Tongue (tissue), 2 donors: ENCODE results near the gene RABGAP1. TPM values are rescaled to one million over a fixed set of nuclear protein-coding genes. Genes with fewer than 3 reads are reported as not detected.

ENCODE experiments used
- DNase-seq: peaks from one replicate; pipeline ENCODE4 v3.0.0-alpha.2; 2015
- total RNA-seq: library from RNA; depleted of rRNA; stranded (reverse); fragments of >200 nt; gene quantifications from one replicate; pipeline ENCODE4 v1.2.3, GENCODE V29; 2014

Gene RABGAP1
- total RNA-seq, 1 donor from 2014 or later = 83.2 TPM

DNA sequence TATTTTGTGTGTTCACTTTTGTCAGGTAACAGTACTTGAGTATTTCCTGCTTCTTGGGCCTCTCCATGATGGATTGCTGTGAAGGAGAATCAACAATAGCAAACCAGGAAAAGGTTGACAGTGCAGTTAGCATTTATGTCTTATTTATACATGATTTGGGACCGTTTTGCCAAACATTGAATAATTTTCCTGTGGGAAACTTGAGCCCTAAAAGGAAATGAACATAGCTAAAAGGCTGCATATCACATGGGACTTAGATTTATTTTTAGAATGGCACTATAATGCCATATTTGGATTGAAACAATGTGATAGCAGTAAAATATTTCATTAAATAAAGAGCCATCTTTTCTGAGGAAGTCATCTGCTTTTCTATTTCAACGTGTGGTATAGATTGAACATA lies 107.9 kb downstream of the RABGAP1 start:
- DNase-seq = no peak

DNA sequence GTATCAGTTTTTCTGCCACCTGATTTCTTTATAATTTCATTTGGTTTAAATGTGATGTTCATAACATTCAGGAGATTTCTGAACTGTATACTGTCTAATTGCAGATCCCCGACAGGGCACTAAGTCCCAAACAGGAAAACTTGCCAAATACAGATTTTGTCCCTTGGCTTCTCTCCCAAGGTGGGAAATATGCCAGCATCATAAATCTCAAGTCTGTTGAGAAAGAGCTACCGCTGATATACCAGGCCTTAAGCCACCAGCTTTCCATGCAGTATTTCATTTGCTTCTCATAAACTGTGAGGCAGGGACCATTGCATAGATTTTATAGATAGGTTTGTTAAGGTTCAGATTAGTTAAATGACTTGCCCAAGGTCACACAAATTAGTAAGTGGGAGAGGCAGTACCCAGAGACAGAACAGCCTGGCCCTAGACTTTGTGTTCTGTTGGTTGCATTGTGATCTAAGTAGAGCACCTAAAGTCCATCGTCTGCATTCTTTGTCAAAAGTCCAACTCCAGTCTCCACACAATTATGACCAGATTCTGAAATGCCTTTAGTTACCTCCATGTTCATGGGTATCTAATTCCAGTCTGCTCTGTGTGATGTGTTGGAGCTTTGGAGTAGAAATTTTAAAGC lies 108.9 kb downstream of the RABGAP1 start:
- peak; percentile 82 for DNase-seq

DNA sequence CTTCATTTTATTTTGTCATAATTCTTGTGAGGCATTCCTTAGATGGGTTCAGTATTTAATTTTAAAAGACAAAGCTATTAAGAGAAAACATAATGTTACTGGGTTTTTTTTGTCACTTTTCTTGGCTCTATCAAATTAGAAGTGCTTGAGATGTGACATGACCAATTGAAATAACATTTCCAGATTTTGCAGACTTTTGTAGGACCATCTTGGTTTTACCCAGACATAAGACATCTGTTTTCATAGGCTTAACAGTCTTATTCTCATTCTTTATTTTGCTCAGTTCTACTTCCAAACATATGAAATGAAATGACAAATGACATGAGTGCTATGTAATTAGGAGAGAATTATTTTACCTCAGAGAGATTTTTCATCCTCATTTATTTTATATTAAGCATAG lies 112.2 kb downstream of the RABGAP1 start:
- DNase-seq = no peak

DNA sequence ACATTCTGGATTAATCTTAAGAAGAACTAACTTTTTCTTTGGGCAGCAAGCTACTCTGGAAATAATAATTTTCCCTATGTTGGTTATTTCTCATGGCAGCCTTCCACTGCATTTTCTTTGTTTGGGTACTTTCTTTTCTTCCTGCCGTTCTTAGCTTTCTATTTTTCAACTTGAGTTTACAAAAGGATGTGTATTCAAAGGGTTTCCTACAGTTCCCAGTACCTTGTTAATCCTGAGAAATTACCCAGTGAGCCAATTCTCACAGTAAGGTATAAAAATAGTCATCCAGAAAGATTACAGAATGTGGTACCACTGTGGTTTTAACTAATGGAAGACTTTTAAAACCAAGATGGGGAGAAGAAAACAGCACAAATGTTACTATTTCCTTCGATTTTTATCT lies 112.9 kb downstream of the RABGAP1 start:
- no peak for DNase-seq

DNA sequence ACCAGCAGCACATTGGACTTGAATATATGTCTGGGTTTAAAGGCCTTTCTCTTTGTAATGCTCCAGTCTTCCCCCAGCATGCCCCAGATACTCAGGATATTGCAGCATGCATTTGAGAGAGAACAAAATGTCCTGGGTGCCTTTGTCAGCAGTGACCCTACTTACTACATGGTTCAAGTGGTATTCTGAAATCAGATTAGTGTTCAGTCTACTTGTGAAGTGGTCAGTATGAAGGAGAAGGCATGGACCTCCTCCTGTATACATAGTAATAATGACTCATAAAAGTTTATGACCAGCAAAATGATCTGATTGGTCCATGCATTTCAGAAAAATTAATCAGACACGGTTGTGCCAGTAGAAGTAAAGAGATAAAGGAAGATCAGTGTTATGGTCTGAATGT lies 118.0 kb downstream of the RABGAP1 start:
- no peak for DNase-seq

DNA sequence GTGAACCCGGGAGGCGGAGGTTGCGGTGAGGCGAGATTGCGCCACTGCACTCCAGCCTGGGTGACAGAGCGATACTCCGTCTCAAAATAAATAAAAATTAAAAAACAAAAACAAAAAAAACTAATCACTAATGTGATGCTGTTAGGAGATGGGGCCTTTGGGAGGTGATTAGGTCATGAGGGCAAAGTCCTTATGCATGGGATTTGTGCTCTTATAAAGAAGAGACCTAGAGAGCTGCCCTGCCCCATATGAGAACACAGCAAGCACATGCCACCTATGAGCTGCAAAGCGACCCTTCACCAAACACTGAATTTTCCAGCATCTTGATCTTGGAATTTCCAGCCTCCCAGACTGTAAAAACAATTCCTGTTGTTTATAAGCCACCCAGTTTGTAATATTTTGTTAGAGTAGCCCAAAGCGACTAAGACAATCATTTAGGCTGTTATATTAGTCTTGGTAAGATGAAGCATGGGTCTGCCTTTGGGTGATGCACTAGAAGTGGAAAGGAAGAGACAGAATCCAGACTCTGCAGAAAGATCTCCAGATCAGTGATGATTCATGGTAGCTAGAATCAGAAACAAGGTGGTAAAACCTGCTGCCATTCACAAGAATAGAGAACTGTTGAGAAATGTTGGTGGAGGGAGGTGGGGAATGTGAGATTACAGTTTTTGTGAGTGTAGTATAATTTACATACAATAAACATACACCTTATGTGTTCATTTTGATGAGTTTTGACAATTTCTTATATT lies 118.8 kb downstream of the RABGAP1 start:
- DNase-seq = no peak

DNA sequence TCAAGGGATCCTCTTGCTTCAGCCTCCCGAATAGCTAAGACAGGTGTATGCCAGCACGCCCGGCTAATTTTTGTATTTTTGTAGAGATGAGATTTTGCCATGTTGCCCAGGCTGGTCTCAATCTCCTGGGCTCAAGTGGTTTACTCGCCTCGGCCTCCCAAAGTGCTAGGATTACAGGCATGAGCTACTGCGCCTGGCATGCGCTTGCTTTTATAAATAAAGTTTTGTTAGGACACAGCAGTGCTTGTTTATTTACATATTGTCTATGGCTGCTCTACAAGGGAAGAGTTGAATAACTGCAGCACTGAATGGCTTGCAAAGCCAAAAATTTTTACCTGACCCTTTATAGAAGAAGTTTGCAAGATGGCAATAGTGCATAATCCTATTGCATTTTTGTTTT lies 120.4 kb downstream of the RABGAP1 start:
- DNase-seq = no peak

DNA sequence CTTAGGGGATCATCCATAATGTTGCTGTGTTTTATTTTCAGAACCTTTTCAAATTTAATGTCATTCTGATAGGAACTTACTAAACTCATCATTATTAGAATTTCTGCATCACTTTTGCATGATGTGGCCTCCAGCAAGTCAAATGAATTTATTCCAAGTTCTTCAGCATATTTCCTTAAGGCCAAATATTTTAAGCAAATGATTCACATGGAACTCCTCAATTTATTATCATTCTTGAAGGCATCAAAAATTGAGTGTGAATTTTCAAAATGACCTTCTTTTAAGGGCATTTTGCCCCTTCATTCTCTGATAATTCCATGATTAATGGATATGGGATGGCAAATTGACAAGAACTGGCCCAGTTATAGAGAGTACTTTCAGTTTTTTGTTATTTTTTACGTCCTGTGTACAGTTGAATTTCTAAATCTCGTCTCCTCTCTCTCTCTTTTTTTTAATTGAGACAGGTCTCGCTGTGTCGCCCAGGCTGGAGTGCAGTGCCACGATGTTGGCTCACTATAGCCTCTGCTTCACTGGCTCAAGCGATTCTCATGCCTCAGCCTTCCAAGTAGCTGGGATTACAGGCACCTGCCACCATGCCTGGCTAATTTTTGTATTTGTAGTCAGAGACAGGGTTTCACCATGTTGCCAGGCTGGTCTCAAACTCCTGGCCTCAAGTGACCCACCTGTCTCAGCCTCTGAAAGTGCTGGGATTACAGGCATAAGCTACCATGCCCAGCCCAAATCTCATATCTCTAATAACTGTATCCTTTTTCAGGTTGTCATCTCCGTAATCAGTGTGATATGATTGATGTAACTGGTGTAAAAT lies 121.7 kb downstream of the RABGAP1 start:
- DNase-seq = peak; percentile 40

DNA sequence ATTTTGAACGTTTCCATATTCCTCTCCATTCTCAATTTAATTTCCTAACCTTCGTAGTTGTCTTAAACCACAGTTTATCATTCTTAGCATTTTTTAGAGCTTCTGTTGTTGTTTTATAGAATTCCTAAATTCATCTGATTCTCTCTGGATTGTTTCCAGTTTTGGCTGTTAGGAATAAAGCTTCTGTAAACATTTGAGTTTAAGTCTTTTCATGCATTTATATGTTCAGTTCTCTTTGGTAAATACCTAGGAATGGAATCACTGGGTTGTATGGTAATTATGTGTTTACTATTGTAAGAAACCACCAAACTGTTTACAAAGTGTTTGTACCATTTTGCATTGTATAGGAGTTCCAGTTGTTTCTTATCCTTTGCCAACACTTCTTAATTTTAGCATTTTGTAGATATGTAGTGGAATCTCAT lies 122.4 kb downstream of the RABGAP1 start:
- DNase-seq = no peak

DNA sequence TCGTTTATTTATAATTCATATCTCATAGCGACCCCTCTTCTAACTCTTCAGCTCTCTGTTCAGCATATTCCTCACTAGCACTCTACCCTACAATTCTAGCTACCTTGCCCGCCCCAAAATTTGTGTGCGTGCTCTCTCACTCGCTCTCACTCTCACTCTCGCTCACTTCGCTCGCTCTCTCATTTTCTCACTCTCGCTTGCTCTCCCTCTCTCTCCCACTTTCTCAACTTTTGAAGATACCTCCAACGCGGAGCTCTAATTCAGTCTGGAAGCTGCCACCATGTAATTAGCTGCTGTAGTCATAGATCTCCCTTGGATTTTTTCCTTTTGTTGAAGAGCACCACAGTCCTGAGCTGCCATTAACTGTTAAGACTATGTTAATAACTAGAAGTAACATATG lies 123.1 kb downstream of the RABGAP1 start:
- no peak for DNase-seq

DNA sequence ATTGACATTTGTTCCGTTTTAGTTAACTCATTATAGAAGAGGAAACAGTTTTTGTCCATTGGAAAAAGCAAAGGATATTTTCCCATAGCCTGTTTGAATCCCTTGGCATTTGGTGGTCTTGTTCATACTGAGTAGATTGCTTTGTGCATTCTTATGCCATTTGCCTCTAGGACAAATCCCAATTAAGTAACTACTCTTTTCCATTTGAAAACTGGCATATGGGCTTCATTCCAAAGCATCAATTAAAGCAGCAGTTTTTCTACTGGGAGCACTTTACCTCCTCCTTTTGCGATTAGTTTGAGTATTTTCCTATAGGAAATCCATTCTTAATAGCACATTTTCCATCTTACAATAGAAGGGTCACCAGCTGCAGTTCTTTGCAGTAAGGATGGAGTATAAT lies 123.9 kb downstream of the RABGAP1 start:
- DNase-seq = no peak

DNA sequence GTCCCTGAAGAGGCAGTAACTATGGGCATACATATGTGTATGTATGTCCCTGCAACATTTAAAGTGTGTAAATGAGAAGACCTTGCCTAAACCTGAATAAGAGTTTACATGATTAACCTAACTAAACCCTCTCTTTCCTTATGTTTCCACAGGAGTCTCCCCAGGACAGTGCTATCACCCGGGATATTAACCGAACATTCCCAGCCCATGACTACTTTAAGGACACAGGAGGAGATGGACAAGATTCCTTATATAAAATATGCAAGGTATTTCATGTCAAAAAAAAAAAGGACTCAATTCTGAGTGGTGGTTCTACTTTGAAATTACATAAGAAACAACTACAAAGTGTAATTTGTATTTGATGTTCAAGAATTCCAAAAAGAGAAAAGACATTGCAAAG lies 124.4 kb downstream of the RABGAP1 start:
- DNase-seq = no peak

DNA sequence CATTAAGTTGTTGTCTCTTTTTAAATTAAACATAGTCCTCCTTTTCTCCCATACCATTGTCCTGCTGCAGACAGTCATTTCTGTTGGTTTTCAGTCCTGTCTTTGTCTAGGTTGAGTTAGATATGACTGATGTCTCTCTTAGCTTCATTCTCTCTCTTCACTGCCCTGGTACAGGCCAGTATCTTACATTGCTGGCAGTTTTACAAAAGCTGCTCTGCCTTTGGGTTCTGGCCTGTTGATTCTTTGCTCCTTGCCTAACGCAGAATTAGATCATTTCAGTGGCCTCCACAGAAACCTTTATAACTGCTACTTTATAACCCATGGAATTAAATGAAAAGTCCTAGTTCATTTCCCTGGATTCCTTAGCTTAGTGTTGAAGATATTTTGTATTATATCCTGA lies 126.3 kb downstream of the RABGAP1 start:
- no peak for DNase-seq

DNA sequence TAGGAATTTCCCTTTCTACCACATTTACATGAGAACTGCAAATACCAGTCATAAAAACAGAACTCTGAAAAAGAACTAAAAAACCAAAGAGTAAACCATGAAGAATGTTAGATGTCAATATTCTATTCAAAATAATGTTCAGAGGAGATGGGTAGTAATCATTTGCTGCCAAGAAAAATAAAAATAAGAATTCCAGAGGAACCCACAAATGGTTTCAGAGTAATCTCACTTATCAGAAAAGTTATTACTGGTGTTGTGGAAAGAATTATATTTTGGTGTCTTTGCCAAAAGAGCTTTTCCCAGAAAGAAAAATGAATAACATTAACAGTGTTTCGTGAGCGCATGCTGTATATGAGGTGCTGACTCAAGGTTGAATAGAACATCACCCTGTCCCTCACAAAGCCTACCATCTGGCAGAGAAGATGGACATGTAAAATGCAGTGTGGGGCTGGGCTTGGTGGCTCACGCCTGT lies 128.2 kb downstream of the RABGAP1 start:
- DNase-seq = no peak

DNA sequence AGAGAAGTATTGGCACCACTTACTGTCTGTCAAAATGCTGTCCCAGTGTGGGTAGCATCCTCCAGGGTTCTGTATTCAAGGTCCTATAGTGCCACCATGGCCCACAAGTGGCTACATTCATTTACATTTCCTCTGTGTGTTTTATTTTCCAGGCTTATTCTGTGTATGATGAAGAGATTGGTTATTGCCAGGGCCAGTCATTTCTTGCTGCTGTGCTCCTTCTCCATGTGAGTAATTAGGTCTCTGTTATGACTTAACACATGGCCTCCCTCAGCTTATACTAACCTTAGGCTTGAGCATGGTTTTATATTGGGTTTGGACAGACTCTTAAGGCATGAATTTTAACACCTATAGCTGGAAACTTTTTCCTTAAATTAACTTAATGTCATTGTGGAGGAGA lies 129.4 kb downstream of the RABGAP1 start:
- no peak for DNase-seq

DNA sequence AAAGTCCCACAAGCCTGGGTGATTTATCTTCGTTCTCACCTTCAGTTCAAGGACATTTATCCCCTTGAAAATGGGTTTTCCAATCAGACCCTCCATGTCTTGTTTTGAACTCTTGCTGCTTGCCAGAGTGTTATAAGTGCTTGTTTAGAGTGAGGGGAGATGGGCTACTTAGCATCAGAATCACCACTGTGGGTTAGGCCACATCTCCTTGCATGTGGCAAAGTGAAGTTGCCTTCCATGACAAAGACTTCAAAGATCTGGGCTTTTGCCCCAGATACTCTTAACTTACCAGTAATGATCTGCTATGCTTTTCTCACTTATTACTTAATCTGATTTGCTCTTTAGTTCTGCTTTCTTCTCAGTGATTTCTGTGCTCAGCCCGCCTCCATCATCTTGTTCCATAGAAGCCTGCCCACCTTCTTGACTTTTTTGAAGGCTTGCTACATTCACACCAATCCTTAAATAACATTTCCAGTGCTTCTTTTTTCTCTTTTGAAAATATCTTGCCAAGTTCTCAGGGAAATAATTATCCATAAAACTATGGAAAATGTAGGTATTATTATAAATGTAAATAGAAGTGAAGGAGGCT lies 131.7 kb downstream of the RABGAP1 start:
- no peak for DNase-seq

DNA sequence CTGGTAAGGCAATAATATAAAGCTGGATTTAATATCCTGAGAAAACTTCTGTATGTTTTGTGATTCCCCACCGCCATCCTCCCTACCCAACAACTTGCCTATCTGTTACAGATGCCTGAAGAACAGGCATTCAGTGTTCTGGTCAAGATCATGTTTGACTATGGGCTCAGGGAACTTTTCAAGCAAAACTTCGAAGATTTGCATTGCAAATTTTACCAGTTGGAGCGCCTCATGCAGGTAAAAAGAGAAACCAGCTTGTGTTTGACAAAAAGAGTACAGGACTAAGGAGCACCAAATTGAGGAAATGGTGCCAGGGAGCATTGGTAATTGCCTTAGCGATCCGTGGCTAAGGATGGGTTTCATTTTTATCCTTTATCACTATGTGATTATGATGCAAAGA lies 132.6 kb downstream of the RABGAP1 start:
- DNase-seq = no peak

DNA sequence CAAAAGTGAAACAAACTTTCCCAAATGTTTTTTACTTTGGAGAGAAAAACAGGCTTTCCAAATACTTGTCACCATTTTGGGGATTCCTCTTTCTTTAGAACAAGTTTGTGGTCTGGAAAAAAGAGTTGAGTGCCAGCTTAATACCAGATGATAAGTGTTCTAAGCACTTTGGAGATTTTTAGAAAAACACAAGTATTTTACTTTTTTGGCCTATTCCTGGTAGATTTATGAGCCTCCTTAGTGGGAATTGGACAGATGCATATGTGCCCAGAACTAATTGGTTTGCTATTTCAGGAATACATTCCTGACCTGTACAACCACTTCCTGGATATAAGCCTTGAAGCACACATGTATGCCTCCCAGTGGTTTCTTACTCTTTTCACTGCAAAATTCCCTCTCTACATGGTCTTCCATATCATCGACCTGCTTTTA lies 133.2 kb downstream of the RABGAP1 start:
- no peak for DNase-seq

DNA sequence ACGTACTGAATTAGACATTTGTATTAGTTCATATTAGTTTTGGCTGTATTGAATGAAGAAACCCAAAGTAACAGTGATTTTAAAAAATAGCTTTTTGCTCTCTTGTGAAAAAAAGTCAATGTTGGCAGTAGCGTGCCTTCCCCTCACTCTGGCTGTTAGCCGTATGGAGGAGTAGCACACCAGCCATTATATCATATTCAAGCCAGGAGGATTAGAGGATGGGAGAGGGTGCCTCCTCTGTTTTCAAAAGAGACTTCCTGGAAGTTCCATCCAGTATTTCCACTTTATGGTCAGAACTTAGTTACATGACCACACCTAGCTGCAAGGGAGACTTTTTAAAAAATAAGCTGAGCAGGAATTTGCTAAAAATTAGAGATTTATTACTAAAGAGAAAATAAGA lies 133.8 kb downstream of the RABGAP1 start:
- no peak for DNase-seq

DNA sequence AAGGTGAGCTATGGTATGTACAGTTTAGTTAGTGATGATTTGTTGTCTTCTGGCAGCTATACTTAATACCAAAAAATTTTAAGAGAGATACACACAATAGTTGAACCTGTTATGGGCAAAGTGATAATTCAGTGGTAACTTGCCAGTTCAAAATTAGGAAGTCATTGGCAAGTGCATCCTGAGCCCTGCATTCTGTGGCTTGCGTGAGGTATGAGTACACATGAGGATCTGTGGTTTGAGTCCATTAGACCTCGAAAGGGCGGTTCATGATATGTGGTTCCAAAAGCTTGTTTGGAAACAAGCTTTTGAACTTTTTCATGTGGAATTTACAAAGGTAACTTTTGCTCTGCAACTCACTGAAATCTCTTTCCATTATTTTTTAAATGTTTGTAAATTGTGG lies 139.6 kb downstream of the RABGAP1 start:
- DNase-seq = no peak

DNA sequence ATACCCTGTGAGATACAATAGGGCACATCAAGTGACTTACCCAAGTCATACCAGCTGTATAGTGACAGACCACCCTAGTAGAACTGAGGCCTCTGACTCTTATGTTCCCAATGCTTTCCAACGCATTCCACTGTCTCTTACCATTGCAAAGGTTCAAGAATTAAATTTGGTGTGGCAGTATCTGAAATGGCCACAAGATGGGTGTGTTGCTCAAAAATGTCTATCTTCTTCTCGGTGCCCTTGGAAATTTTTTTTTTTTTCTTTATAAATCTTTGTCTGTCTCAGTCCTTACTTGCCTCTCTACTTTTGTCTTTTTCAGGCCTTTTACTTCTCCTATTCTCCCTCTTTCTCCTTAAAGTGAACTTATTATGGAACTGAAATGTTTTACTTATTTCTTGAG lies 141.0 kb downstream of the RABGAP1 start:
- peak; percentile 59 for DNase-seq

DNA sequence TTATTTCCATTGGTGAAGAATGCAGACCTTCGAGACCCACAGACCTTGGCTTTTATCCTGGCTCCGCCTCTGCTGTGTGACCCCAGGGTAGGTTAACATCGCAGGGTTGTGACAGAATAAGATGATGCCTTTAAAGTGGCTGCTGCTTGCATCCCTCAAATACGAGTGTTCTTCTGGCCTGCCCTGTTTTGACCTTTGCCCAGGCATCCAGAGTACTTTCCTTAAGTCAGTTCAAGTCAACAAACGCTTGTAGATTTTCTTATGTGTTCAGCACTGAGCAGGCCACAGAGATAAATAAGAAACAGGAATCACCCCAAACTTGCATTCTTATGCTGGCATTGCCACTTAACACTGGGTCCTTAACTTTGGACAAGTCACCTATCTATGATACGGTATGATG lies 142.9 kb downstream of the RABGAP1 start:
- DNase-seq = no peak

DNA sequence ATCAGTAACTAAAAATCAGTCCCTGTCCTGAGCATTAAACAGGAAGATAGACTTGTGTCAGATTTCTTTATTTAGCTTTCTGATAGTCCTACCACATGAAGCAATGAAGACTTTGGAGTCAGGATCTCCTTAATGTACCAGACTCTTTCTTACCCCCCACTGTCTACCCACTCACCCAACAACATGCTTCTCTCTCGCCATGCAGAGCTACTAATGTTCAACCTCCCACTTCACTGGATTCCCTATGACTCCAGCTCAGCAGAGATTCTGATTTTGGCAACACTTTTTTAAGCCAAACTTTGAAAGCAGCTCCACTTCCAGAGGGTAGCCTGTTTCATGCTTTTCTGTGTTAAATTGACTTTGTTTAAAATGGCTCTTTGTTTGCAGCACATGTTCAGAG lies 143.4 kb downstream of the RABGAP1 start:
- DNase-seq = no peak
